OCI-LY3 (cell line): Measurements from ENCODE around the gene CDH23.

Source experiments
- EZH2phosphoT487 ChIP-seq: fragments of 200-600 bp; shearing (Covaris generic); IDR thresholded peaks from 2 replicates; pipeline ENCODE4 v1.6.1; 2018; ENCODE audit warnings: antibody characterized with exemption, mixed run types, low read depth
- TF ChIP-seq, protein P1 (sequence below): fragments of 200-600, 300-600 bp; sonication (generic); IDR thresholded peaks from 2 replicates; pipeline ENCODE4 v1.5.1; 2014; ENCODE audit warnings: antibody characterized with exemption, low read length, low read depth

- TF ChIP-seq EZH2phosphoT487, result no peak
- TF ChIP-seq, protein P1, sequence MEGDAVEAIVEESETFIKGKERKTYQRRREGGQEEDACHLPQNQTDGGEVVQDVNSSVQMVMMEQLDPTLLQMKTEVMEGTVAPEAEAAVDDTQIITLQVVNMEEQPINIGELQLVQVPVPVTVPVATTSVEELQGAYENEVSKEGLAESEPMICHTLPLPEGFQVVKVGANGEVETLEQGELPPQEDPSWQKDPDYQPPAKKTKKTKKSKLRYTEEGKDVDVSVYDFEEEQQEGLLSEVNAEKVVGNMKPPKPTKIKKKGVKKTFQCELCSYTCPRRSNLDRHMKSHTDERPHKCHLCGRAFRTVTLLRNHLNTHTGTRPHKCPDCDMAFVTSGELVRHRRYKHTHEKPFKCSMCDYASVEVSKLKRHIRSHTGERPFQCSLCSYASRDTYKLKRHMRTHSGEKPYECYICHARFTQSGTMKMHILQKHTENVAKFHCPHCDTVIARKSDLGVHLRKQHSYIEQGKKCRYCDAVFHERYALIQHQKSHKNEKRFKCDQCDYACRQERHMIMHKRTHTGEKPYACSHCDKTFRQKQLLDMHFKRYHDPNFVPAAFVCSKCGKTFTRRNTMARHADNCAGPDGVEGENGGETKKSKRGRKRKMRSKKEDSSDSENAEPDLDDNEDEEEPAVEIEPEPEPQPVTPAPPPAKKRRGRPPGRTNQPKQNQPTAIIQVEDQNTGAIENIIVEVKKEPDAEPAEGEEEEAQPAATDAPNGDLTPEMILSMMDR, result no peak
Observed at GRCh38 chr10:71644307-71645180, 247.8 kb downstream of the CDH23 start.
